ENCODE results near the gene SNX5.

SNX5 gene

DNA sequence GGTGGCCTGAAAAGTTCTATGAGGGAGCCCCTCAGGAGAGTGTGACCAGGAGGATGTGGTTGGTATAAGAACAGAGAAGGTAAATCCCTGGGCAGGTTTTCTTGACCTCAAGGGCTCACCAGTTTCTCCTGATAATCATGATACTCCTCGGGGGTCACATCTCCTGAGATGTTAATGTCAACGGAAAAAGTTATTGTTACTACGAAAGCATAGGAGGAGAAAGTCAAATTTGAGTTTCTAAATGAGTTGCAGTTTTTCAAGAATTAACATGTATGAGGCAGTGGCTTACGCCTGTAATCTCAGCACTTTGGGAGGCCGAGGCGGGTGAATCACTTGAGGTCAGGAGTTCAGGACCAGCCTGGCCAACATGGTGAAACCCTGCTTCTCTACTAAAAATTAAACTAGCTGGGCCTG, 23.6 kb upstream of the SNX5 start:
- Histone ChIP-seq H3K4me1 (ENCODE audit: control insufficient read depth, insufficient read depth, low read length) (0 out of 2 replicates have a peak, but pooled peaks cover 2% of the 10 kb centered on the region), H3K9me3 (ENCODE audit: control insufficient read depth, insufficient read depth, low read length) (no peaks in the 10 kb centered on the region), H3K36me3 (ENCODE audit: control insufficient read depth, insufficient read depth, low read length) (peaks cover 43% of the 10 kb centered on the region), H3K27ac (ENCODE audit: low read depth, low read length) (no peak overlapping the region), H3K27me3 (ENCODE audit: control insufficient read depth, insufficient read depth, low read length) (no peaks in the 10 kb centered on the region), H3K4me3 (ENCODE audit: low read depth, low read length) (no peak overlapping the region), H3K9ac (ENCODE audit: low read depth, low read length) (no peak overlapping the region)

DNA sequence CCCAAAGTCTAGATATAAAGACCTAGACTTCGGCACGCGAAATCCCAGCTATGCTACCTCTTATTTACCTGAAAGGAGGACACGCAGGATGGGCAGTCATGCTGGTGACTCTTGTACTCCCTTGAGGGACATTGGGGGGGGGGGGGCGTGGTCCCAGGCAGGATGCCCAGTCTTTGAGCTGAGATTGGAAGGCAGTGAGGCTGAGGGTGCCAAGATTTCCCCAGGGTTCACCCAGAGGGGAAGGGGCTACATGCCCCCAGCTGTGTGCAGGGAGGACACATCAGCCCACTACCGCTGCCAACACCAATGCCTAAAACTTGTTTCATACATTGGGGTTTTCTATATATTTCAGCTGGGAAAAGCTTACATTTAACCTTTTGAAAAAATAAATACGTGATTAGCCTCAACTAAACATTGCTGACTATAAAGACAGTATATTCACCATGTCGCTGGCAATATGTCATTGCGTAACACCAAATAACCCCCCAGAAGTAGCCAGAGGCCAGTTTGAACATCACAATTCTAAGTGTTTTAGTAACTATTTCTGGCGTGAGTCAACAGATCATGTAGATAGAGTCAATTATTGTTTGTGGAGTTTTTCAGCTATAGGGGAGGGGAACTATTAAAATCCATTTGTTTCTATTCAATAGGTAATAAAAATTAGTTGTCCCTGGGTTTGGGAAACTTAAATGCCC, 21.8 kb upstream of the SNX5 start:
- H3K36me3 ChIP-seq (ENCODE audit: control insufficient read depth, insufficient read depth, low read length), result peaks cover 57% of the 10 kb centered on the region
- no peak overlapping the region for H3K4me3 ChIP-seq (ENCODE audit: low read depth, low read length)
- no peaks in the 10 kb centered on the region for H3K27me3 ChIP-seq (ENCODE audit: control insufficient read depth, insufficient read depth, low read length)
- no peaks in the 10 kb centered on the region for H3K4me1 ChIP-seq (ENCODE audit: control insufficient read depth, insufficient read depth, low read length)
- no peaks in the 10 kb centered on the region for H3K9me3 ChIP-seq (ENCODE audit: control insufficient read depth, insufficient read depth, low read length)
- H3K9ac ChIP-seq (ENCODE audit: low read depth, low read length), result no peak overlapping the region
- no peak overlapping the region for H3K27ac ChIP-seq (ENCODE audit: low read depth, low read length)

DNA sequence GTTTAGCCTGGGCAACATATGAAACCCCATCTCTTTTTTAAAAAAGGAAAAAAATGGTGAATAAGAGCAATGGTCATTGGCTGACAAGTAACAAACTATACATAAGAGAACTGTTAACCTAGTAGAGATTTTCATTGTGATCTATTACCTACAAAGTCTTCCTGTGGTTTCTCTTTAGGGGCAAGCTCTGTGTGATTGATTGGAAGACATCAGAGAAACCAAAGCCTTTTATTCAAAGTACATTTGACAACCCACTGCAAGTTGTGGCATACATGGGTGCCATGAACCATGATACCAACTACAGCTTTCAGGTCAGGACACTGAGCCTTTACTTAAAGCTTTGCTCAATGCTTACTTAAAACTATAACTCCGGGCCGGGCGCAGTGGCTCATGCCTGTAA, 19.4 kb upstream of the SNX5 start:
- H3K27me3 ChIP-seq (ENCODE audit: control insufficient read depth, insufficient read depth, low read length), result no peaks in the 10 kb centered on the region
- H3K4me1 ChIP-seq (ENCODE audit: control insufficient read depth, insufficient read depth, low read length), result peaks cover 14% of the 10 kb centered on the region
- no peak overlapping the region for H3K9ac ChIP-seq (ENCODE audit: low read depth, low read length)
- H3K4me3 ChIP-seq (ENCODE audit: low read depth, low read length), result no peak overlapping the region
- no peaks in the 10 kb centered on the region for H3K9me3 ChIP-seq (ENCODE audit: control insufficient read depth, insufficient read depth, low read length)
- peaks cover 63% of the 10 kb centered on the region for H3K36me3 ChIP-seq (ENCODE audit: control insufficient read depth, insufficient read depth, low read length)
- H3K27ac ChIP-seq (ENCODE audit: low read depth, low read length), result no peak overlapping the region

DNA sequence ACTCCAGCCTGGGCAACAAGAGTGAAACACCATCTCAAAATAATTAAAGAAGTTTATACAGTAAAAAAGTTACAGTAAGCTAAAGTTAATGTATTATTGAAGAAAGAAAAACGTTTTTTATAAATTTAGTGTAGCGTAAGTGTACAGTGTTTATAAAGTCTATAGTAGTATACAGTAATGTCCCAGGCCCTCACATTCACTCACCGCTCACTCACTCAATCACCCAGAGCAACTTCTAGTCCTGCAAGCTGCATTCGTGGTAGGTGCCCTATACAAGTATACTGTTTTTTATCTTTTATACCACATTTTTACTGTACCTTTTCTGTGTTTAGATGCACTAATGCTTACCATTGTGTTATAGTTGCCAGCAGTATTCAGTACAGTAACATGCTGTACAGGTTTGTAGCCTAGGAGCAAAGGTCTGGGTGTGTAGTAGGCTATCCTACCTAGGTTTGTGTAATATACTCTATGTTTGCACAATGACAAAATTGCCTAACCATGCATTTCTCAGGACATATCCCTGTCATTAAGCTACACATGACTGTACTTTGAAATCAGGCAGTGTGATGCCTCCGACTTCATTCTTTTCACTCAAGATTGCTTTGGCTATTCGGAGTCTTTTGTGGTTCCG, 16.9 kb upstream of the SNX5 start:
- no peak overlapping the region for H3K9ac ChIP-seq (ENCODE audit: low read depth, low read length)
- no peak overlapping the region for H3K4me3 ChIP-seq (ENCODE audit: low read depth, low read length)
- no peak overlapping the region for H3K27ac ChIP-seq (ENCODE audit: low read depth, low read length)
- H3K27me3 ChIP-seq (ENCODE audit: control insufficient read depth, insufficient read depth, low read length), result no peaks in the 10 kb centered on the region
- no peaks in the 10 kb centered on the region for H3K9me3 ChIP-seq (ENCODE audit: control insufficient read depth, insufficient read depth, low read length)
- peaks cover 61% of the 10 kb centered on the region for H3K36me3 ChIP-seq (ENCODE audit: control insufficient read depth, insufficient read depth, low read length)
- H3K4me1 ChIP-seq (ENCODE audit: control insufficient read depth, insufficient read depth, low read length), result peaks cover 18% of the 10 kb centered on the region

DNA sequence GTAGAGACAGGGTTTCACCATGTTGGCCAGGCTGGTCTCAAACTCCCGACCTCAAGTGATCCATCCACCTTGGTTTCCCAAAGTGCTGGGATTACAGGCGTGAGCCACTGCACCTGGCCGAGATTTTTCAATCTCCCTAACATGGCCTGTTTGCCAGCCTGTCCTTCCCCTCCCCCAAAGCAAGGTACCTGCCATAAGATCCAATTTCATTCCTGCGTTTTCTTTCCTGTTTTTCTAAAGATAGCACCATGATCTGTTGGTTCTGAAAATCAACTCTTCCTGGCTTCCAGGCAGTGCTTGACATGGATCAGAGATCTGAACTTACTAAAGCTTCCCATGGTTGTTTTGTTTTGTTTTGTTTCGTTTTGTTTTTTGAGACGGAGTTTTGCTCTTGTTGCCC, 7.7 kb upstream of the SNX5 start:
- peaks cover 13% of the 10 kb centered on the region for H3K4me1 ChIP-seq (ENCODE audit: control insufficient read depth, insufficient read depth, low read length)
- H3K36me3 ChIP-seq (ENCODE audit: control insufficient read depth, insufficient read depth, low read length), result peaks cover 70% of the 10 kb centered on the region
- H3K27me3 ChIP-seq (ENCODE audit: control insufficient read depth, insufficient read depth, low read length), result no peaks in the 10 kb centered on the region
- H3K27ac ChIP-seq (ENCODE audit: low read depth, low read length), result no peak overlapping the region
- H3K9me3 ChIP-seq (ENCODE audit: control insufficient read depth, insufficient read depth, low read length), result no peaks in the 10 kb centered on the region
- no peak overlapping the region for H3K9ac ChIP-seq (ENCODE audit: low read depth, low read length)
- H3K4me3 ChIP-seq (ENCODE audit: low read depth, low read length), result no peak overlapping the region

DNA sequence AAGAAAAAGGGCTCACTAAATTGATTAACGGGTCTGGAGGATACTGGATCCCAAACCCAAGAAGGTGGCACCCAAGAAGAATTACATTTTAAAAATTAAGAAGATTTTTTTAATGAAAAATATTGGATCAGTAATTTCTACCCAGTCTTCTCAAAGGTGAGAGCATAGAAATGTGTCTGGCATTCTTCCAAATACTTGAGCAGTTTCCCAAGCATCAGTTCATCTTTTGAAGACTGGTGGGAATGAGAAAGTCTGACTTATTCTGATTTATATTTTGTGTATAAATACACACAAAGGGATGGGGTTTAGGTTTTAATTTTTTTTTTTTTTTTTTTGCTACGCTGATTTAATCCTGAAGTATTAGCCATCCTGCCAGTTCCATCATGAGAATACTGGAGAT, 3.5 kb upstream of the SNX5 start:
- Histone ChIP-seq H3K36me3 (ENCODE audit: control insufficient read depth, insufficient read depth, low read length) (peaks cover 55% of the 10 kb centered on the region), H3K27ac (ENCODE audit: low read depth, low read length) (no peak overlapping the region), H3K27me3 (ENCODE audit: control insufficient read depth, insufficient read depth, low read length) (no peaks in the 10 kb centered on the region), H3K4me3 (ENCODE audit: low read depth, low read length) (peak overlapping the region; percentile 79), H3K4me1 (ENCODE audit: control insufficient read depth, insufficient read depth, low read length) (peaks cover 24% of the 10 kb centered on the region), H3K9me3 (ENCODE audit: control insufficient read depth, insufficient read depth, low read length) (no peaks in the 10 kb centered on the region), H3K9ac (ENCODE audit: low read depth, low read length) (no peak overlapping the region)

DNA sequence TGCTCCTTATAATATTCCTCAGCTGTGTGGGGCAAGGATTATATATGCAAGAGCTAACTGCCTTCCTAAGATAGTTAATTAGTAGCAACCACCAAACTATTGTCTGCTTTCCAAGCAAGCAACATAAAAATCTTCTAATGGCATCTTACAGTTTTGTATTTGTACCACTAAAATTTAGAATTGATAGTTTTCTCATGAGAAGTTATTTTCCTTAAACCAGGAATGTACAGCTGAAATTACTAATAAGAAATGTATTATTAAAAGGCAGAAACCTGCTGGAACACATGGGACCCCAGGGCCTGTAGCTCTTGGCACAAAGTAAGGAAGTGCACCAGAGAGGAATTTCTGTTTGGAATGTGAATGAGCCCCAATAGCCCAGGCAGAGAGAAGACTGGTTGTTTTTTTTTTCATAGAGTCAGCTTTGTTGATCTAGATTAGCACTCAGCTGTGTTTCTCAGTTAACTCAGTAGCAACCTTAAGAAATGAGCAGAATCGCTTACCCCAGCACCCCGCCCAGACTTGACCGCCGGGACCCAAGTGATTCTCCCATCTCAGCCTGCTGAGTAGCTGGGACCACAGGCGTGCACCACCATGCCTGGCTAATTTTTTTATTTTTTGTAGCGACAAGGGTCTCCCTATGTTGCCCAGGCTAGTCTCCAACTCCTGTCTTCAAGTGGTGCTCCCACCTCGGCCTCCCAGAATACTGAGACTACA, 2.9 kb upstream of the SNX5 start:
- Histone ChIP-seq H3K27ac (ENCODE audit: low read depth, low read length) (peak overlapping the region; percentile 47), H3K36me3 (ENCODE audit: control insufficient read depth, insufficient read depth, low read length) (peaks cover 55% of the 10 kb centered on the region), H3K4me1 (ENCODE audit: control insufficient read depth, insufficient read depth, low read length) (peaks cover 24% of the 10 kb centered on the region), H3K27me3 (ENCODE audit: control insufficient read depth, insufficient read depth, low read length) (no peaks in the 10 kb centered on the region), H3K9ac (ENCODE audit: low read depth, low read length) (peak overlapping the region; percentile 99; the same call in 1 of the 2 replicates), H3K9me3 (ENCODE audit: control insufficient read depth, insufficient read depth, low read length) (no peaks in the 10 kb centered on the region), H3K4me3 (ENCODE audit: low read depth, low read length) (peak overlapping the region; percentile 79)

DNA sequence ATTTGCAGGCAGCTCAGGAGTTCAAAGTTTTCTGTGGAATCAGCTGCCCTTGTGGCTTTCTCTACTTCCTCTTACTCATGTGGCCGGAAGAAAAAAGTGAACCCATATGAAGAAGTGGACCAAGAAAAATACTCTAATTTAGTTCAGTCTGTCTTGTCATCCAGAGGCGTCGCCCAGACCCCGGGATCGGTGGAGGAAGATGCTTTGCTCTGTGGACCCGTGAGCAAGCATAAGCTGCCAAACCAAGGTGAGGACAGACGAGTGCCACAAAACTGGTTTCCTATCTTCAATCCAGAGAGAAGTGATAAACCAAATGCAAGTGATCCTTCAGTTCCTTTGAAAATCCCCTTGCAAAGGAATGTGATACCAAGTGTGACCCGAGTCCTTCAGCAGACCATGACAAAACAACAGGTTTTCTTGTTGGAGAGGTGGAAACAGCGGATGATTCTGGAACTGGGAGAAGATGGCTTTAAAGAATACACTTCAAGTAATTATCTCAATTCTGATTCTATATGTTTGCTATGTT, 1.4 kb upstream of the SNX5 start:
- peaks cover 54% of the 10 kb centered on the region for H3K36me3 ChIP-seq (ENCODE audit: control insufficient read depth, insufficient read depth, low read length)

DNA sequence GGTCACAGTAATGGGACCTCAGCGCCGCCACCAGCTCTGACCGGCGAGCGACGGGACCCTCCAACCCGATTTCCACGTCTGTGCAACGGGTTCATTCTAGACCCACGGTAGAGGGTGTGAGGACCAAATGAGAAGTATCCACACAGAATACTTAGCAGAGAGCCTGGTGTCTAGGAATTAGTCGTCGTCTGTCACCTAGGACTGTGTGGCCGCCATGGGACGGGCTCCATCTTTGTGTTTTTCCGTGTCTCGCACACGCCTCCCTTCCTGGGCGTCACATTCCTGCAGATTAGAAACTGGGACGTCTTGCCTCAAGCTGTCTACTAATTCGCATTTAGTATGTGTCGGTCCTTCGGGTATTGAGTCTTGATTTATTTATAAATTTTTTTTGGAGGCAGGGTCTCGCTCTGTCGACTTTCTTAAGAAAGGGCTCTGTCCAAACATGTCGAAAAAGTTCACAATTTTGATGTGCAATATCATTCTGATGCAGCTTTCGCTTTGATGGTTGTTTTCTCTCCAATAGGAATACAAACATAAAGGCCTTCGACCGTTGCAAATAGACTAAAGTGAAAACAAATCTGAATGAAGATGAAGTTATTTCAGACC, 787 bp upstream of the SNX5 start:
- Histone ChIP-seq H3K9ac (ENCODE audit: low read depth, low read length) (peak overlapping the region; percentile 99), H3K36me3 (ENCODE audit: control insufficient read depth, insufficient read depth, low read length) (peaks cover 54% of the 10 kb centered on the region), H3K9me3 (ENCODE audit: control insufficient read depth, insufficient read depth, low read length) (no peaks in the 10 kb centered on the region), H3K4me1 (ENCODE audit: control insufficient read depth, insufficient read depth, low read length) (peaks cover 41% of the 10 kb centered on the region), H3K27me3 (ENCODE audit: control insufficient read depth, insufficient read depth, low read length) (no peaks in the 10 kb centered on the region), H3K4me3 (ENCODE audit: low read depth, low read length) (peak overlapping the region; percentile 79), H3K27ac (ENCODE audit: low read depth, low read length) (peak overlapping the region; percentile 100)

More for the DNA sequence above, 1.4 kb upstream of the SNX5 start:
- peak overlapping the region; percentile 100 for H3K27ac ChIP-seq (ENCODE audit: low read depth, low read length)
- no peaks in the 10 kb centered on the region for H3K27me3 ChIP-seq (ENCODE audit: control insufficient read depth, insufficient read depth, low read length)
- peak overlapping the region; percentile 79 for H3K4me3 ChIP-seq (ENCODE audit: low read depth, low read length)
- peak overlapping the region; percentile 99 for H3K9ac ChIP-seq (ENCODE audit: low read depth, low read length)
- H3K4me1 ChIP-seq (ENCODE audit: control insufficient read depth, insufficient read depth, low read length), result peaks cover 36% of the 10 kb centered on the region
- H3K9me3 ChIP-seq (ENCODE audit: control insufficient read depth, insufficient read depth, low read length), result no peaks in the 10 kb centered on the region

DNA sequence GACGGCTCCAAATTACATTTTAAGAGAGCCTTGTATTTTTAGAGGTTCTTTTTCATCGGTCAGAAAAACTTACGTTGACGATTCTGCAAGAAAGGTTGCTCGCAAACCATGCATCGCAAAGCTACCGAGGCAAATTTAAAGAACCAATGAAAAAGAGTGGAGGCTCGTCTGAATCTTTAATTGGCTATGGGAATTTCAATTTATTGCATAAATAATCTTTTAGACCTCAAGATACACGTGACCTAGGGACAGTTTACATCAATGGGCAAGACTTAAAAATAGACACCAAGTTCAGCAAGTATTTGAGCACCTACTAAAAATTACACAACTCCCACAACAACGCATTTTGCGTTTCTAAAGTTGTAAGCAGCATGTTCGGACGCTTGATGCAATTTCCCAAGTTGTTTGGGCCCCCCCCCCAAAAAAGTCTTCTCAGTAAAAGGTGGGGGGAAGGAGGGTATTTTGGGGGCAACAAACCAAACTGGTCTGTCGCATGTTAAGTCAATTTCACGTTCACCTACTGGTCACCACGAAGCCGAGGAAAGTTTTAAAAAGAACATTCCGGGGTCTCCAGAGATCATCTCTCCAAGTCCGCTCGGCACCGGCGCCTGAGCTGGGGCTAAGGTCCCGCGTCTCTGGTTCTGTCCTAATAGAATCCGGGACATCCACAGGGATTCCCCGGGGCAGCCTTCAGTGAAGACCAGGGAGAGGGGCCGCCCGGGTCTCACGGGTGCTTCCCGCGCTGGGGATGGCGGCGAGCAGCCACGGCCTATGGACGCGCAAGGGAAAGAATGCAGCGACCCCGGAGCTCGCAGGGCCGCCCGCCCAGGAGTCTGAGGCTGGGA, 851 bp downstream of the SNX5 start:
- Histone ChIP-seq H3K4me3 (ENCODE audit: low read depth, low read length) (peak overlapping the region; percentile 79), H3K9ac (ENCODE audit: low read depth, low read length) (peak overlapping the region; percentile 99), H3K36me3 (ENCODE audit: control insufficient read depth, insufficient read depth, low read length) (peaks cover 62% of the 10 kb centered on the region), H3K9me3 (ENCODE audit: control insufficient read depth, insufficient read depth, low read length) (no peaks in the 10 kb centered on the region), H3K4me1 (ENCODE audit: control insufficient read depth, insufficient read depth, low read length) (peaks cover 50% of the 10 kb centered on the region), H3K27me3 (ENCODE audit: control insufficient read depth, insufficient read depth, low read length) (no peaks in the 10 kb centered on the region), H3K27ac (ENCODE audit: low read depth, low read length) (peak overlapping the region; percentile 100)
